Measurements from ENCODE around the gene PCDH12. TPM values are rescaled to one million over a fixed set of nuclear protein-coding genes. Genes with fewer than 3 reads are reported as not detected.

The PCDH12 gene
- polyA plus RNA-seq, 1 of the 3 experiments (the other 2 are of a cell fraction) = 0.02 TPM

DNA sequence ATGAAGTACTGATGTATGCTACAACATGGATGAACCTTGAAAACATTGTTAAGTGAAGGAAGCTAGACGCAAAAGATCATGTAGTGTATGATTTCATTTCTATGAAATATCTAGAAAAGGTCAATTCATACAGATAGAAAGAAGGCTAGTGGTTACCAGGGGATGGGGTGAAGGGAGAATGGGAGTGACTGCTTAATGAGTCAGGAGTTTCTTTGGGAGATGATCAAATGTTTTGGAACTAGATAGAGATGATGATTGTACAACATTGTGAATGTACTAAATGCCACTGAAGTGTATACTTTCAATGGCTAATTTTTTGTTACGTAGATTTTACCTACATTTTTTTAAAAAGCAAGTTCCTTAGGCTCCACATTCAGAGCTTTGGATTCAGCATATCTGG, 49.2 kb downstream of the PCDH12 start:
- Histone ChIP-seq H3K4me3 (ENCODE audit: low read depth in 2 of 2, low read length in 1 of 2) (no peak overlapping the region), H3K9me3 (no peaks in the 10 kb centered on the region), H3F3A (replicated peaks; ENCODE audit: insufficient read depth) (no peaks in the 10 kb centered on the region), H4K20me1 (ENCODE audit: insufficient read depth) (no peaks in the 10 kb centered on the region), H3K27me3 (ENCODE audit: insufficient read depth) (no peaks in the 10 kb centered on the region), H3K9ac (no peak overlapping the region), H3K27ac (ENCODE audit: low read depth in 2 of 2, low read length in 1 of 2) (no peak overlapping the region), H2AFZ (ENCODE audit: low read depth) (no peak overlapping the region), H3K9me2 (no peaks in the 10 kb centered on the region), H3K4me1 (ENCODE audit: control insufficient read depth in 1 of 2, insufficient read depth in 2 of 2, low read depth in 1 of 2, low read length in 1 of 2) (peaks cover 0 to 4% of the 10 kb centered on the region in 2 experiments; a peak in 1 of 4 replicates), H3K36me3 (replicated peaks in 1 of 2; ENCODE audit: control insufficient read depth in 1 of 2, insufficient read depth in 2 of 2, low read length in 1 of 2) (no peaks in the 10 kb centered on the region), H3K79me2 (ENCODE audit: insufficient read depth) (no peaks in the 10 kb centered on the region), H3K4me2 (no peak overlapping the region)
- no peak for DNase-seq
- CTCF ChIA-PET = interaction anchor here (0.6 to 3.5 kb wide), 5 partner anchors 19 to 216 kb away, joined by 4 to 15 read pairs (median 8); partner anchors contain the start of gene PCDH1
- POLR2A ChIA-PET = interaction anchor here (1.8 kb wide), 1 partner anchor 15 kb away, joined by 5 read pairs; the partner anchor contains the start of gene DELE1
- TF ChIP-seq MEF2A (IDR thresholded peaks at IDR 0.05; ENCODE audit: borderline replicate concordance, low read depth) = no peak
- no peak for TF ChIP-seq YY1 (IDR thresholded peaks at IDR 0.05; ENCODE audit: low read depth)
- TF ChIP-seq, protein P1, sequence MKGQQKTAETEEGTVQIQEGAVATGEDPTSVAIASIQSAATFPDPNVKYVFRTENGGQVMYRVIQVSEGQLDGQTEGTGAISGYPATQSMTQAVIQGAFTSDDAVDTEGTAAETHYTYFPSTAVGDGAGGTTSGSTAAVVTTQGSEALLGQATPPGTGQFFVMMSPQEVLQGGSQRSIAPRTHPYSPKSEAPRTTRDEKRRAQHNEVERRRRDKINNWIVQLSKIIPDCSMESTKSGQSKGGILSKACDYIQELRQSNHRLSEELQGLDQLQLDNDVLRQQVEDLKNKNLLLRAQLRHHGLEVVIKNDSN (IDR thresholded peaks at IDR 0.05; ENCODE audit: borderline replicate concordance, low read depth) = no peak
- TF ChIP-seq TEAD4 (IDR thresholded peaks at IDR 0.05; ENCODE audit: borderline replicate concordance, insufficient read depth) = no peak
- TF ChIP-seq, protein P2, sequence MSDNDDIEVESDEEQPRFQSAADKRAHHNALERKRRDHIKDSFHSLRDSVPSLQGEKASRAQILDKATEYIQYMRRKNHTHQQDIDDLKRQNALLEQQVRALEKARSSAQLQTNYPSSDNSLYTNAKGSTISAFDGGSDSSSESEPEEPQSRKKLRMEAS (IDR thresholded peaks at IDR 0.05; ENCODE audit: low read depth) = no peak
- no peak for TF ChIP-seq EZH2phosphoT487 (IDR thresholded peaks at IDR 0.05; ENCODE audit: borderline replicate concordance, low read depth)
- TF ChIP-seq, protein P3, sequence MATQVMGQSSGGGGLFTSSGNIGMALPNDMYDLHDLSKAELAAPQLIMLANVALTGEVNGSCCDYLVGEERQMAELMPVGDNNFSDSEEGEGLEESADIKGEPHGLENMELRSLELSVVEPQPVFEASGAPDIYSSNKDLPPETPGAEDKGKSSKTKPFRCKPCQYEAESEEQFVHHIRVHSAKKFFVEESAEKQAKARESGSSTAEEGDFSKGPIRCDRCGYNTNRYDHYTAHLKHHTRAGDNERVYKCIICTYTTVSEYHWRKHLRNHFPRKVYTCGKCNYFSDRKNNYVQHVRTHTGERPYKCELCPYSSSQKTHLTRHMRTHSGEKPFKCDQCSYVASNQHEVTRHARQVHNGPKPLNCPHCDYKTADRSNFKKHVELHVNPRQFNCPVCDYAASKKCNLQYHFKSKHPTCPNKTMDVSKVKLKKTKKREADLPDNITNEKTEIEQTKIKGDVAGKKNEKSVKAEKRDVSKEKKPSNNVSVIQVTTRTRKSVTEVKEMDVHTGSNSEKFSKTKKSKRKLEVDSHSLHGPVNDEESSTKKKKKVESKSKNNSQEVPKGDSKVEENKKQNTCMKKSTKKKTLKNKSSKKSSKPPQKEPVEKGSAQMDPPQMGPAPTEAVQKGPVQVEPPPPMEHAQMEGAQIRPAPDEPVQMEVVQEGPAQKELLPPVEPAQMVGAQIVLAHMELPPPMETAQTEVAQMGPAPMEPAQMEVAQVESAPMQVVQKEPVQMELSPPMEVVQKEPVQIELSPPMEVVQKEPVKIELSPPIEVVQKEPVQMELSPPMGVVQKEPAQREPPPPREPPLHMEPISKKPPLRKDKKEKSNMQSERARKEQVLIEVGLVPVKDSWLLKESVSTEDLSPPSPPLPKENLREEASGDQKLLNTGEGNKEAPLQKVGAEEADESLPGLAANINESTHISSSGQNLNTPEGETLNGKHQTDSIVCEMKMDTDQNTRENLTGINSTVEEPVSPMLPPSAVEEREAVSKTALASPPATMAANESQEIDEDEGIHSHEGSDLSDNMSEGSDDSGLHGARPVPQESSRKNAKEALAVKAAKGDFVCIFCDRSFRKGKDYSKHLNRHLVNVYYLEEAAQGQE (IDR thresholded peaks at IDR 0.05; ENCODE audit: low read depth, low read length) = no peak
- TF ChIP-seq, protein P4, sequence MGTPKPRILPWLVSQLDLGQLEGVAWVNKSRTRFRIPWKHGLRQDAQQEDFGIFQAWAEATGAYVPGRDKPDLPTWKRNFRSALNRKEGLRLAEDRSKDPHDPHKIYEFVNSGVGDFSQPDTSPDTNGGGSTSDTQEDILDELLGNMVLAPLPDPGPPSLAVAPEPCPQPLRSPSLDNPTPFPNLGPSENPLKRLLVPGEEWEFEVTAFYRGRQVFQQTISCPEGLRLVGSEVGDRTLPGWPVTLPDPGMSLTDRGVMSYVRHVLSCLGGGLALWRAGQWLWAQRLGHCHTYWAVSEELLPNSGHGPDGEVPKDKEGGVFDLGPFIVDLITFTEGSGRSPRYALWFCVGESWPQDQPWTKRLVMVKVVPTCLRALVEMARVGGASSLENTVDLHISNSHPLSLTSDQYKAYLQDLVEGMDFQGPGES (IDR thresholded peaks at IDR 0.05; ENCODE audit: low read depth, low read length) = no peak
- TF ChIP-seq GATA2 (CRISPR knock-in tag; IDR thresholded peaks at IDR 0.05) = no peak
- no peak for TF ChIP-seq SMC3 (IDR thresholded peaks at IDR 0.05; ENCODE audit: low read depth, low read length)
- TF ChIP-seq, protein P5, sequence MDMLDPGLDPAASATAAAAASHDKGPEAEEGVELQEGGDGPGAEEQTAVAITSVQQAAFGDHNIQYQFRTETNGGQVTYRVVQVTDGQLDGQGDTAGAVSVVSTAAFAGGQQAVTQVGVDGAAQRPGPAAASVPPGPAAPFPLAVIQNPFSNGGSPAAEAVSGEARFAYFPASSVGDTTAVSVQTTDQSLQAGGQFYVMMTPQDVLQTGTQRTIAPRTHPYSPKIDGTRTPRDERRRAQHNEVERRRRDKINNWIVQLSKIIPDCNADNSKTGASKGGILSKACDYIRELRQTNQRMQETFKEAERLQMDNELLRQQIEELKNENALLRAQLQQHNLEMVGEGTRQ (IDR thresholded peaks at IDR 0.05; ENCODE audit: borderline replicate concordance, low read depth, low read length) = no peak
- 73% methylated on average over 2 of the region's 2 CpGs for whole genome bisulfite sequencing (ENCODE audit: low lambda C conversion rate)

Data from SK-N-SH (cell line).